Astrocyte of the hippocampus (primary cell): ENCODE data around the gene CNN2.

Experiments
- DNase-seq: peaks from one replicate; pipeline ENCODE4 v3.0.0; 2011; ENCODE audit warnings: low read depth, low spot score

CNN2 gene

DNA sequence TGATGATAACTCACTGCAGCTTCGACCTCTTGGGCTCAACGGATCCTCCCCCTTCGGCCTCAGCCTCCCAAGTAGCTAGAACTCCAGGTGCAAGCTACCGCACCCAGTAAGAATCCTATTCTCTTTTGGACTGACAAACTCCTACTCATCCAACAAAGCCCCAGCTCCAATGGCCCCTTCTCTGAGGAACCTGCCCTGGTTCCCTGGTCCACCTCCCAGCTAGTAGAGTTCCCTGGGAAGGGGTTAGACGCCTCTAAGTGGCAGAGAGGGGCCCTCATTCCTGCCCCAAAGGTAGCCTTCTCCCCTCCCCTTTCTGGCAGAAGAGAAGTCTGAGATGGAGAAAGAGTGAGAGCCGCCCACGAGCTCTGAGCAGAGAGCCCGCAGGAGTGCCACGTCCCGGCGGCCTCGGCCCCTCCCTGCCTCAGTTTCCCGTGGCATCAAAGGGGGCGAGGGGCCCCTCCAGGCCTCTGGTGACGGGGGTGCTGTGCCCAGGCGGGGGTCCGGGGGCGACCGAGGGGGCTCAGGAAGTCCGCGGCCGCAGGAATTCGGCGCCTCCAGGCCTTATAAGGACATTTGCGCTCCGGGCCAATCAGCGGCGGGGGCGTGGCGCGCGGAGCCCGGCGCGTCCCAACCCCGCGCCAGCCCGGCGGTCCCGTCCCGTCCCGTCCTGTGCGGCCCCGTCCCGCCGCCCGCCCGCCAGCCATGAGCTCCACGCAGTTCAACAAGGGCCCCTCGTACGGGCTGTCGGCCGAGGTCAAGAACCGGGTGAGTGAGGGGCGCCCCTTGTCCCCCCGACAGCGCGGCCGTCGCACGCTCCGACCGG lies at the start of gene CNN2:
CNN2 (plus strand) TSS at position 649 of the 823 bp plus-strand sequence; CDS start at position 703, 54 bp downstream.
- DNase-seq = peak; percentile 95

DNA sequence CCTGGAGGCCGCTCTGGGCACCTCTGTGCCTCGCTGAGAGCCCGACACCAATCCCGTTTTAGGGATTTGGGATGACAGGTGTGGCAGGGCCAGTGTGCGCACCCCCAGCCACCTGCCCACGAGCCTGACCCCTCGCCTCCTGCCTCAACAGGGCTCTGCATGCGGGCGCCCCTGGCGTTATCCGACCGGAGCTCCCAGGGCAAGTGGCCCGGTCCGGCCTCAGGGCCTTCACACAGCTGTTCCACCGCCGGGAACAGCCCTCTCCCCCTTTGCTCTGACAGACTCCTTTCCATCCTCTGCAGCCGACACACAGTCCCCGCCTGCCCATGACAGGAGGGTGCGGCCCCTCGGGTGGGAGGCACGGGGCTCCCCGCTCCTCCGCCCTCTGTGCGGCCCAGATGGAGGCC lies 49.3 kb upstream of the CNN2 start:
- DNase-seq = no peak

DNA sequence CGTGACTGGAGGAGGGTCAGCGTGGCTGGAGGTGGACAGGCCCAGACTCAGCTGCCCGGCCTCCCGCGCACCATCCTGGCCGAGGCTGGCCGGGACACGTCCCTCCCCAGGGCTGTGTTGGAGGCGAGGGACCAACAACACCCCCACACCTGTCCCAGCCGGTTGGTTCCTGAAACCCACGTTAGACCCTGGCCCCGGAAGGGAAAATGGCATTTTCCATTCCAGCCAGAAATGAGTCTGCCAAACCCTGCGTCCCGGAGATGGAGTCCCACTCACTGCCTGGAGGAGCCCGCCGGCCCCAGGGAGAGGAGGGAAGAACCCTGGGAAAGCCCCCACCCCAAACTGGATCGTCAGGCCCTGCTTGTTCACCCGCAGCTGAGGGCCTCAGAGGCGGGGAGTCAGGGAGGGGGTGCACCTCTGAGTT lies 47.1 kb upstream of the CNN2 start:
- no peak for DNase-seq

DNA sequence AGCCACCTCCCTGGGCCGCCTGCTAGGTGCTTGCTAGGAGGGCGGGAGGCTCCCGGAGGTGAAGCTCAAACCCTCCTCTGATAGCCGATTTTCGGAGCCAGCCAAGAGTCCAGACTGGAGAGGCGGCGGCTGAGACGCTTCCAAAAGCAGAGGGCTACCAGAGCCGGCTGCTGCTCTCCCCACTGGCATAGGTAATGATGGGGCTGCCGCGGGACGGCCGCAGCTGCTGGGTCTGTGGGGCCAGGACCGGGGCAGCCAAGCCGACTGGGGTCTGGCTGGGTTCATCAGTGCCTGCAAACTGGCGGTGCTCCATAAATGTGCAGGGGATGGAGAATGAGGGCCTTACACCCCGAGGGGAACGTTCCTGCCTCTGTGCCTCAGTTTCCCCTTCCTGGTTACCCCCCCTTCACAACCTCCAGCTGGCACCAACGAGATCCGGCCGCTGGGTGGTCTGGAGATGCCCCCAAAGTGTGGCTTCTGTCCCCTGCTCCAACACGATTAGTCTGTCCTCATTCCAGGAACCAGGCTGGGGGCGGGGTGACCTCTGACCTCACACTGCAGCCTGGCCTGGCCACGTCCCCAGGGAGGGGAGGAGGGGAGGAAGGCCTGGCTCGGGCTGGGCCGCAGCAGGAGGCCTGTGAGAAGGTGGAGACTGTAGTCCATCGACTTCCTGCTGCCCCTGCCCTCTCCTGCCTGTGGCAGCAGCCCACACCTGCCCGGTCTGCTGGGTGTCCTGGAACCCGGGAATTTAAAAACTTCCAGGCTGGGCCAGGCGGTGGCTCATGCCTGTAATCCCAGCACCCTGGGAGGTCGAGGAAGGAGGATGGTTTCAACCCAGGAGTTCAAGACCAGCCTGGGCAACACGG lies 46.0 kb upstream of the CNN2 start:
- no peak for DNase-seq

DNA sequence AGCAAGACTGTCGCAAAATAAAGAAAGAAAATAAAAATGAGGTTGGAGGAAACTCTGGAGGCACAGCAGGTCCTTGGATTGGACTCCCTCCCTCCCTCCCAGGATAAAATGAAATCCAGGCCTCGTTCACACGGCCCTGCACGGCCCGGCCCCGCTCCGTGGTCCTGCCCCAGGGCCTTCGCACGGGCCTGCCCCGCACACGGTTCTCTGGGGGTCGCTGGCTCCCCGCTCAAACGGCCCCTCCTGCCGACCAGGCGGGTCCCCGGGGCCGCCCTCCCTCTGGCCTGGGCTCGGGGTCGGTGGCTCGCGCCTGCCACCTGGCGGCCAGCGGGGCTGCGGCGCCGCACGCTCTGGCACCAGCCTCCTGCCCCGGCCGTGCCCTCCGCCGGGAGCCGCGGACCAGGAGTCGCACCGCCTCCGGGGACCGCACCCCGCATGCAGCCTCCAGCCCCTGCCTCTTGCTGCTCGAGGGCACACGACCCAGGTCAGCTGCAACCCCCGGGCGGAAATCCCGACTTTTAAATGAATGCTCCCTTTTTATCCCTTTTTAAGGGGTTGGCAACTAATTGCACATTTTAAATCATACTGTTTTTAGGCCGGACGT lies 43.7 kb upstream of the CNN2 start:
- DNase-seq = peak; percentile 86

DNA sequence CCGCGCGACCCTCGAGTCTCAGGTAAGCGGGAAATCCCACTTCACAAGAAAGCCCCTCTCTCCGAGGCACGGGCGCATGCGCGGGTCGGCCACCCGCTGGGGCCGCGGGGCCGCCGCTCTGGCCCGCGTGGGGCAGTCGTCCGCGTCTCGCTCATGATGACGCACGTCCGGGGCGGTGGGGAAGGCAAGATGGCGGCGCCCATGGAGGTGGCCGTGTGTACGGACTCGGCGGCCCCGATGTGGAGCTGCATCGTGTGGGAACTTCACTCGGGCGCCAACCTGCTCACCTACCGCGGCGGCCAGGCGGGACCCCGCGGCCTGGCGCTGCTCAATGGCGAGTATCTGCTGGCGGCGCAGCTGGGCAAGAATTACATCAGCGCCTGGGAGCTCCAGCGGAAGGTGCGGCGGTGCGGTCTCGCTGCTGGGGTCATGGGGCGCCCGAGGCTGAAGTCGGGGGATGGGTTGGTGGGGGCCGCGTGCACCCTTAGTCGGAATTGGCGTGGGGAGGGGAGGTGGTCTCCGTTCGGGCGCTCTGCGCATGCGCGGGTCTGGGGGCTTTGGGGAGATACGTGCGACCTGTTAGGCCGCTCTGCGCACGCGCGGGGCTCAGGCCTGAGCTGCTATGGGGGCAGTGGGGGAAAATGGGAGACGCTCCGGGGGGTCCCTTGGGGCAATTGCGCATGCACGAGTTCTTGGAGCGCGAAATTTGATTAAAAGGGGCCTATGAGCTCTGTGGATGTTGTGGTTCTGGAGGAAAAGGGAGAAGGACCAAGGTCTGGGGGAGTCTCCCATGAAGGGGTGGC lies 42.0 kb upstream of the CNN2 start, which contains the start of gene WDR18:
WDR18 (plus strand) TSS at position 181 of the 803 bp plus-strand sequence; CDS start at position 190, 9 bp downstream.
- DNase-seq = peak; percentile 96

DNA sequence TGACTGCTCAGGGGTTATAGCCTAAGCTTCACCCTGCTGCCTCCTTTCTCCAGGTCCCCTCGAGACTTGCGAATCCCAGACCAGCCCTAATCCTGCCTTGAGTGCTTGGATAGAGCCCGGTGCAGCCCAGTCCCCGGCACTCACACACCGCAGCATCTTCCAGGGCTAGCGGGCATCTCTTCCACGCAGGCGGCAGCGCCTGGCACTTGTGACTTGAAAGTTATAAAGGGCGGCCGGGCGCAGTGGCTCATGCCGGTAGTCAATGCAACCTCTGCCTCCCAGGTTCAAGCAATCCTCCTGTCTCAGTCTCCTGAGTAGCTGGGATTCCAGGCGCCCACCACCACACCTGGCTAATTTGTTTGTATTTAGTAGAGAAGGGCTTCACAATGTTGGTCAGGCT lies 40.3 kb upstream of the CNN2 start:
- no peak for DNase-seq

DNA sequence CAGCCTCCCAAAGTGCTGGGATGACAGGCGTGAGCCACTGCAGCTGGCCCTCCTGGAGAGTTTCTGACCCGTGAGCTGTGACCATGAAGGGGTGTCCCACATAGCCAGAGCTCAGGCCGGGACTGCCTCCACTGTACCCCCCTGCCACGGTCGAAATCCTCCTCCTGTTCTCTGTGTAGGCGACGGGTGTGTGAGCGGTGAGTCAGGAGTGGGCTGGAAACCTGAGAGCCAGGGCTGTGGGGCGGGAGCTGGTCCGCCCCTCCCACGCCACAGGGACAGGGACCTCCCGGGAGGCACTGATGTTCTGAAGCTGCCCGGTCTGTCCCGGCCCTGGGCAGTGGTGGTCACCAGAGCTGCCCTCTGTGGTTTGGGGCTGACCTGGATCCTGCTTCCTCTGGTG lies 38.3 kb upstream of the CNN2 start:
- no peak for DNase-seq

DNA sequence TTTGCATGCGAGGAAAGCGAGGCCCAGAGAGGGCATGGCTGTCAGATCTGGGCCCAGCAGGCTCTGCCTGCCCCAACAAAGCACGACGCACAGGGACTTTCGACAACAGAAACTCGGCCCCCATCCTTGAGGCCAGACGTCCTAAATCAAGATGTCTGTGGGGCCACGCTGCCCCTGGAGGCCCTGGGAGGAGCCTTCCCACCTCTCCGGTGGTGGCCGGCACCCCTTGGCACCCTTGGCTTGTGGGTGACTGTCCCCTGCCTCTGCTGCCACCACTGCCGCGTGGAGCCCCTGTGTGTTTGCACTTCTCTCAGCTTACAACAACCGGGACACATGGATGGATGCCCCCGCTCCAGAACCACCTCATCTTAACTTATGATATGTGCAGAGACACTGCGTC lies 37.9 kb upstream of the CNN2 start:
- DNase-seq = no peak

DNA sequence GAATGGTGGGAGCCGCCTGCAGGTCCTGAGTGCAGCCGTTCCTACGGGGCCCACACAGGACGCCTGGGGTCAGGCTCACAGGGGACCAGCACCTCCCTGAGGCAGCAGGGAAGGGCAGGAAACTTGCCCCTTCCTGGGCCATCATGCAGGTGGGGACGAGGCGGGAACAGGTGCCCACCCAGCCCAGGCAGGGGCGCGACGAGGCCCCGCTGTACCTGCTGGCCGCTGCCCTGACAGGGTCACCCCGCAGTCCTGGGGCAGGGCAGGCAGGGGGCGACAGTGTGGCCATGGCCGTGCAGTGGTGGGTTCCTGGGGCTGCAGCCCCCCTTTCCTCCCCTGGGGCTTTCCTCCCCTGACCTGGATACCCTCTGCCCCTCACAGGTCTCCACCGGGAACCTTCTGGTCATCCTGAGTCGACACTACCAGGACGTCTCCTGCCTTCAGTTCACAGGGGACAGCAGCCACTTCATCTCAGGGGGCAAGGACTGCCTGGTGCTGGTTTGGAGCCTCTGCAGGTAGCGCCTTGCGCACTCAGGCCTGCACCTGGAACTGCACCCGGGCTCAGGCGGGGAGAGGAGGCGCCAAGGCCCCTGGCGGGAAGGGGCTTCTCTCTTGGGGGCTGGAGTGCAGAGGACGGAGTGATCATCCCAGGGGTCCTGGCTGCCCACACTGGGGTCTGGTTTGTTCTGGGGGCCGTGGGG lies 36.9 kb upstream of the CNN2 start:
- DNase-seq = no peak

DNA sequence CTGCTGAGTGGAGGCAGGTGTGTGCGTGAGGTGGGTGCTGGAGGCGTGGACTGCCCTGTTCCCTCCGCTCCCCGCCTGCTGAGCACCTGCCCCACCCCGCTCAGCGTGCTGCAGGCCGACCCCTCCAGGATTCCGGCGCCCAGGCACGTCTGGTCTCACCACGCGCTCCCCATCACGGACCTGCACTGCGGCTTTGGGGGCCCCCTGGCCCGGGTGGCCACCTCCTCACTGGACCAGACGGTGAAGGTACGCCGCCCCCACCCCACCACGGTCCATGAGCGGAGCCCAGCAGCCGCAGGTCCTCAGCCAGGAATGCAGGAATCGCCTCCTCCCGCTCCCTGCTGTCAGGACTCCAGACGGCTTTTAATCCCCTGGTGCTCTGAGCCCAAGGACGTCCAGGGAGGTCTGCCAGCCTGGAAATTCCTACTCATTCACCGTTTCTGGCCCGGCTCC lies 36.3 kb upstream of the CNN2 start:
- peak; percentile 80 for DNase-seq

DNA sequence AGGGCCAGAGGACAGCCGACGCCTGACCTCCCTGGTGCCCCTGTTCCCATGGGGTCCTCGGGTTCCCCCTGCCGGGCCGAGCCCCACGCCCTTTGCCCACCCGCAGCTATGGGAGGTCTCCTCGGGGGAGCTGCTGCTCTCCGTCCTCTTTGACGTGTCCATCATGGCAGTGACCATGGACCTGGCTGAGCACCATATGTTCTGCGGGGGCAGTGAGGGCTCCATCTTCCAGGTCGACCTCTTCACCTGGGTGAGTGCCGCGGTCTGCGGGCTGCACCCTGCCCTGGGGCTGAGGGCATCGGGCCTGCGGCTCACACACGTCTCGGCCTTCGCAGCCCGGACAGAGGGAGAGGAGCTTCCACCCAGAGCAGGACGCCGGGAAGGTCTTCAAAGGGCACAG lies 35.7 kb upstream of the CNN2 start:
- no peak for DNase-seq

DNA sequence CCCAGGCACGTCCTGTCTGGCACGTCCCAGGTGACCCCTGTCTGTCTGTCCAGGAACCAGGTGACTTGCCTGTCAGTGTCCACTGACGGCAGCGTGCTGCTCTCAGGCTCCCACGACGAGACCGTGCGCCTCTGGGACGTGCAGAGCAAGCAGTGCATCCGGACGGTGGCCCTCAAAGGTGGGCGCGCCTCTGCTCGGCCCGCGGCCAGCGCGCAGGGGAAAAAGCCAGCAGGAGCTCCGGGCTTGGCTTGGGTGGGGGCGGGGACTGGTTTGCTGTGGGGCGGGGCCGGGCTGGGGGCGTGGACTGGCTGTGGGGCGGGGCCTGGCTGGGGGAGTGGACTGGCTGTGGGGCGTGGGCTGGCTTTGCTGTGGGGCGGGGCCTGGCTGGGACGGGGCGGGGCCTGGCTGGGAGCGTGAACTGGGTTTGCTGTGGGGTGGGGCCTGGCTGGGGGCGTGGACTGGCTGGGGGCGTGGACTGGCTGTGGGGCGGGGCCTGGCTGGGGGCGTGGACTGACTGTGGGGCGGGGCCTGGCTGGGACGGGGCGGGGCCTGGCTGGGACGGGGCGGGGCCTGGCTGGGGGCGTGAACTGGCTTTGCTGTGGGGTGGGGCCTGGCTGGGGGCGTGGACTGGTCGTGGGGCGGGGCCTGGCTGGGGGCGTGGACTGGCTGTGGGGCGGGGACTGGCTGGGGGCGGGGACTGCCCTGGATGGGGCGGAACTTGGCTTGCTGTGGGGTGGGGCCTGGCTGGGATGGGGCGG lies 35.1 kb upstream of the CNN2 start:
- DNase-seq = peak; percentile 47

DNA sequence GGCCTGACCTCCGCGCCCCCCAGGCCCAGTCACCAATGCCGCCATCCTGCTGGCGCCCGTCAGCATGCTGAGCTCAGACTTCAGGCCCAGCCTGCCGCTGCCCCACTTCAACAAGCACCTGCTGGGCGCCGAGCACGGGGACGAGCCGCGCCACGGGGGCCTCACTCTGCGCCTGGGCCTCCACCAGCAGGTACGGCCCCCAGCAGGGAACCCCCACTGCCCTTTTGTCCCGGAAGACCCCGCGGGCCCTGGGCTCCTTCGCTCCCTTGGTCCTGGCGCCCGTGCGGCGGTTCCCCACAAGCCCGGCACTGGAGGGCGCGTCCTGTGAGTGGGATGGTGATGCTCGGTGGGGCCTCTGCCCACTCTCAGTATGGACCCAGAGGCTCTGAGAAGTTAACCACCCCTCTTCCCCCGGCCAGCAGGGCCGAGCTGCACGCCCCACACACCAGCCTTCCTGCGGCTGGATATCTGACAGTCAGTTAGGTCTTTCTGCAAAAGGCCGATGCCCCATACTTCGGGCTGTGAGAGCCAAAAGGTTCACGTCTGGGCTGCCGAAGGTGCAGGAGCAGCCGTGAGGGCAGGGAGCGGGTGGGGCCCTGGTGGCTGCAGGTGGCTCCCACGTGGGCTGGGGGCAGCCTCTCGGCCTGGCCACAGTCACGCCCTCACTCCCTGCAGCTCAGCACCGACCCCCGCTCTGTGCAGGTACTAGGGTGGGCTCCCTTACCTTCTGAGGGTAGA lies 34.3 kb upstream of the CNN2 start:
- DNase-seq = no peak

DNA sequence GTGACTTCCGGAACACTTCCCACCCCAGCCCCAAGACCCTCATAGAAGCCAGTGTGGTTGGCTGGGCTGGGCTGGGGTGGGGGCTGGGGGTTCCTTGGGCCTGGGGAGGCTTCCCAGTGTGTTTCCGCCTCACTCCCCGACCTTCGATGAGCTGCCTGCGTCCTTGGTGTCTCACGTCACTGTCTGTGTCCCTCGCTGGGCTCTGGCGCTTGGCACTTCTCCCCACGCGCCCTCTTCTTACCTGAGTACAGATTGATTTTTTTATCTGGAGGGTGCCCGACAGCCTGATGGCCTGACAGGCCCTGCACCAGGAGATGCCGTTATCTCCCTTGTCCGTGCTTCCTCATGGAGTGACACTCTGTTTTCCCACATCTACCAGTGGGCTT lies 33.7 kb upstream of the CNN2 start:
- DNase-seq = no peak

DNA sequence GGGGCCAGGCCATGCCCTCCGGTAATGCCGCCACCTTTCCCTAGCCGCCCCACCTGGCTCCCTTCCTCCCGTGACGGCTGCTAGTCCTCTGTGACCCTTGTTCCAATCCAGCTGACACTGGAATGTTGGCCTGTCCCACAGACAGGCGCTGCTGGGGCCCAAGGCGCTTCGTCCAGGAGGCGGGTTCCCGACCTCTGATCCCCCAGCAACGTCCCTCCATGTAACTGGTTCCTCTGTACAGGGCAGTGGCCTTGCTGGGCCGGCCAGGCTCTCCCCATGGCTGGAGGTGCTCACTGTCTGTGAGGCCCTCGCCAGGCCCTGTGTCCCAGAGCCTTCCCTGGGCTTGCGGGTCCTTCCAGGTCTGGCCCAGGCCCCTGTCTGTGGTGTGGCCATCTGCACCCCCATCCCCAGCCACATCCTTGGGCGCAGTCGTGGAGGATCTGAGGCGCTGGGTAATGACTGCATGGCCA lies 33.0 kb upstream of the CNN2 start:
- DNase-seq = no peak

DNA sequence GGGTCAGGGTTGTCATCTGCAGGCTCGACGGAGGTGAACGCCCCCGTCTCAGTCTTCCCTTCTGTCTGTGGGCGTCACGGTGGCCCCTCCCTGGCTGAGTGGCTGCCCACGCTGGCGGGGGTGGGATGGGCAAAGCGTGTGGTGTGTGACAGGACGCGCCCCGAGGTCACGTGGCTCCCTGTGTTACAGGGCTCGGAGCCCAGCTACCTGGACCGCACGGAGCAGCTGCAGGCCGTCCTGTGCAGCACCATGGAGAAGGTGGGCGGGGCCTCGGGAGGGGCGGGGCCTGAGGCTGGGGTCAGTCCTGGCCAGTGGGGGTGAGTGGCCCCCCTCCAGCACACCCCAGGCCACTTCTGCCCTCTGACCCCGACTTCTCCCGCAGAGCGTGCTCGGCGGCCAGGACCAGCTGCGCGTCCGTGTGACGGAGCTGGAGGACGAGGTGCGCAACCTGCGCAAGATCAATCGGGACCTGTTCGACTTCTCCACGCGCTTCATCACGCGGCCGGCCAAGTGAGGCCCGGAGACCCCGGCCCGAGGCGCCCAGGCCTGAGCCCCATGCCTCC lies 32.5 kb upstream of the CNN2 start:
- DNase-seq = no peak

DNA sequence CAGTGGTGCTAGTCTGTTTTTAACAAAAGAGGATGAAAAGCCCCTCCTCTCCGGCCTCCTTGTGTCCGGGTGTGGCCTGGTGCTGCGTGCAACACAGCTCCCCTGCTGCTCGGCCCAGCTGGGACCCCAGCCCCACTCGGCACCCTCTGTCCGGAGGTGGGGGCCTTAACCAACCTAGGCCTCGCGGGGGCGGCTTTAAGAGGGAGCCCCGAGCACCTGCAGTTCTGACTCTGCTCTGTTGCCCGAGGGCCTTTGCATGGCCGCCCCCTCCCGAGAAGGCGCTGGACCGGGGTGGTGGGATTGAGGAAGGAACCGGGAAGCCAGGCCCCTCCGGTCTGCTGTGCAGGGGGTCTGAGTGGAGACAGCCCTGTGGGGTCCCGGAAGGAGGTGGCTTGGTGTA lies 31.9 kb upstream of the CNN2 start:
- no peak for DNase-seq
